ENCODE data around the gene GRPEL2.
A peak's percentile ranks its signal among the peaks of the same experiment; 100 is the strongest.

GRPEL2 gene

GRCh38 chr5:149358868-149359495 lies 13.7 kb downstream of the GRPEL2 start:
- Histone ChIP-seq H4K20me1 (ENCODE audit: low read depth, low read length) (no peaks in the 10 kb centered on the region), H3K9me3 (ENCODE audit: insufficient read depth, low read length) (no peaks in the 10 kb centered on the region), H3K9ac (ENCODE audit: low read length) (peak overlapping the region; percentile 95), H3K4me2 (ENCODE audit: low read depth, low read length, poor library complexity, severe bottlenecking) (peak overlapping the region; percentile 68), H3K4me3 (ENCODE audit: insufficient read depth, low read length, poor library complexity, severe bottlenecking) (peak overlapping the region; percentile 82), H3K79me2 (ENCODE audit: insufficient read depth, low read length) (peaks cover 28% of the 10 kb centered on the region), H3F3A (ENCODE audit: insufficient read depth) (peaks cover 7% of the 10 kb centered on the region; the same call in 1 of the 2 replicates), H2AFZ (ENCODE audit: low read depth, low read length, severe bottlenecking) (no peak overlapping the region), H3K36me3 (ENCODE audit: low read length) (no peaks in the 10 kb centered on the region), H3K27ac (ENCODE audit: low read depth, low read length) (no peak overlapping the region), H3K9me2 (replicated peaks; ENCODE audit: insufficient read depth, low read length) (no peaks in the 10 kb centered on the region), H3K27me3 (ENCODE audit: low read length) (no peaks in the 10 kb centered on the region)
- TF ChIP-seq EZH2phosphoT487 (conservative IDR thresholded peaks at IDR 0.05; ENCODE audit: low read length) (no peak), CTCF (IDR thresholded peaks at IDR 0.05; ENCODE audit: insufficient read depth, low read length, poor library complexity, severe bottlenecking) (no peak)

- H3K9ac ChIP-seq (ENCODE audit: low read length): no peak overlapping the region
- no peak overlapping the region for H3K27ac ChIP-seq (ENCODE audit: low read depth, low read length)
- TF ChIP-seq CTCF (IDR thresholded peaks at IDR 0.05; ENCODE audit: insufficient read depth, low read length, poor library complexity, severe bottlenecking) (no peak), EZH2phosphoT487 (conservative IDR thresholded peaks at IDR 0.05; ENCODE audit: low read length) (no peak)
These were observed 15.0 kb downstream of the GRPEL2 start for GRCh38 chr5:149360272-149360671.

GRCh38 chr5:149362541-149362940 lies 17.2 kb downstream of the GRPEL2 start:
- H3K9me3 ChIP-seq (ENCODE audit: insufficient read depth, low read length): no peaks in the 10 kb centered on the region
- TF ChIP-seq CTCF (IDR thresholded peaks at IDR 0.05; ENCODE audit: insufficient read depth, low read length, poor library complexity, severe bottlenecking): no peak
- TF ChIP-seq EZH2phosphoT487 (conservative IDR thresholded peaks at IDR 0.05; ENCODE audit: low read length): no peak
- no peak overlapping the region for H3K4me2 ChIP-seq (ENCODE audit: low read depth, low read length, poor library complexity, severe bottlenecking)
- H4K20me1 ChIP-seq (ENCODE audit: low read depth, low read length): no peaks in the 10 kb centered on the region
- no peak overlapping the region for H3K9ac ChIP-seq (ENCODE audit: low read length)
- no peaks in the 10 kb centered on the region for H3K27me3 ChIP-seq (ENCODE audit: low read length)
- H2AFZ ChIP-seq (ENCODE audit: low read depth, low read length, severe bottlenecking): no peak overlapping the region
- no peaks in the 10 kb centered on the region for H3K9me2 ChIP-seq (replicated peaks; ENCODE audit: insufficient read depth, low read length)
- no peak overlapping the region for H3K27ac ChIP-seq (ENCODE audit: low read depth, low read length)
- peaks cover 12% of the 10 kb centered on the region for H3K79me2 ChIP-seq (ENCODE audit: insufficient read depth, low read length)
- H3K36me3 ChIP-seq (ENCODE audit: low read length): no peaks in the 10 kb centered on the region
- no peak overlapping the region for H3K4me3 ChIP-seq (ENCODE audit: insufficient read depth, low read length, poor library complexity, severe bottlenecking)
- H3F3A ChIP-seq (ENCODE audit: insufficient read depth): no peaks in the 10 kb centered on the region

More at GRCh38 chr5:149360272-149360671, 15.0 kb downstream of the GRPEL2 start:
- H3F3A ChIP-seq (ENCODE audit: insufficient read depth): peaks cover 5% of the 10 kb centered on the region; the same call in 1 of the 2 replicates
- no peaks in the 10 kb centered on the region for H3K27me3 ChIP-seq (ENCODE audit: low read length)
- no peak overlapping the region for H2AFZ ChIP-seq (ENCODE audit: low read depth, low read length, severe bottlenecking)
- H3K4me3 ChIP-seq (ENCODE audit: insufficient read depth, low read length, poor library complexity, severe bottlenecking): no peak overlapping the region
- H3K36me3 ChIP-seq (ENCODE audit: low read length): no peaks in the 10 kb centered on the region
- H3K9me2 ChIP-seq (replicated peaks; ENCODE audit: insufficient read depth, low read length): no peaks in the 10 kb centered on the region
- no peaks in the 10 kb centered on the region for H4K20me1 ChIP-seq (ENCODE audit: low read depth, low read length)
- H3K9me3 ChIP-seq (ENCODE audit: insufficient read depth, low read length): no peaks in the 10 kb centered on the region
- H3K4me2 ChIP-seq (ENCODE audit: low read depth, low read length, poor library complexity, severe bottlenecking): no peak overlapping the region
- peaks cover 27% of the 10 kb centered on the region for H3K79me2 ChIP-seq (ENCODE audit: insufficient read depth, low read length)
